NCI-H2227 (cell line): ENCODE measurements around the gene PEDS1.
"Not testable (repeated sequence)": the region's sequence is repeated elsewhere in the genome, so short reads cannot be mapped to it uniquely, and the experiment has no call there.

Experiments used
- DNase-seq: peaks from one replicate; lab custom pipeline; 2025; ENCODE audit not compliant: unreplicated experiment; lab: John Stamatoyannopoulos, UW

PEDS1 gene

GRCh38 chr20:50153500-50154377, at the start of gene PEDS1:
TSS of gene PEDS1 (minus strand) at chr20:50153723. CDS start at chr20:50153637, 86 bp downstream.
- DNase-seq: peak; percentile 96

- no peak for DNase-seq
These were observed 49.2 kb upstream of the PEDS1 start for GRCh38 chr20:50202677-50203076.

- not testable (repeated sequence) for DNase-seq
These were observed 48.2 kb upstream of the PEDS1 start for GRCh38 chr20:50201710-50202109.

- DNase-seq: no peak
These were observed 47.1 kb upstream of the PEDS1 start for GRCh38 chr20:50200482-50201104.

- DNase-seq: no peak
These were observed 46.2 kb upstream of the PEDS1 start for GRCh38 chr20:50199703-50200102.

GRCh38 chr20:50198716-50199115, 45.2 kb upstream of the PEDS1 start:
- DNase-seq: no peak

- no peak for DNase-seq
These were observed 44.7 kb upstream of the PEDS1 start for GRCh38 chr20:50198180-50198666.

GRCh38 chr20:50197463-50198179, 44.1 kb upstream of the PEDS1 start:
- DNase-seq: no peak

- no peak for DNase-seq
These were observed 43.4 kb upstream of the PEDS1 start for GRCh38 chr20:50196896-50197295.

GRCh38 chr20:50196248-50196647, 42.7 kb upstream of the PEDS1 start:
- no peak for DNase-seq

GRCh38 chr20:50195524-50196120, 42.1 kb upstream of the PEDS1 start:
- DNase-seq: no peak

GRCh38 chr20:50194831-50195523, 41.5 kb upstream of the PEDS1 start:
- no peak for DNase-seq

GRCh38 chr20:50194422-50194830, 40.9 kb upstream of the PEDS1 start:
- no peak for DNase-seq

- DNase-seq: no peak
These were observed 40.4 kb upstream of the PEDS1 start for GRCh38 chr20:50193836-50194421.

- no peak for DNase-seq
These were observed 39.8 kb upstream of the PEDS1 start for GRCh38 chr20:50193199-50193835.

- DNase-seq: peak; percentile 75
These were observed 39.1 kb upstream of the PEDS1 start for GRCh38 chr20:50192364-50193198.

GRCh38 chr20:50191544-50192363, 38.2 kb upstream of the PEDS1 start:
- DNase-seq: peak; percentile 64

- DNase-seq: peak; percentile 51
These were observed 37.6 kb upstream of the PEDS1 start for GRCh38 chr20:50191065-50191543.
